MCF 10A (cell line): ENCODE measurements around the gene NTM. TPM values are rescaled to one million over a fixed set of nuclear protein-coding genes. Genes with fewer than 3 reads are reported as not detected.

Experiments
- BruUV-seq: library from RNA; stranded (reverse); fragments of 400-500 nt; replicated peaks from 2 replicates; lab custom pipeline; 2021; lab: Mats Ljungman, UMichigan
- CTCF ChIA-PET: fragments of 300-600 bp; sonication (Branson Sonifier 250); formaldehyde crosslinking; extraction: SDS; loops from one replicate; lab custom pipeline; 2021; ENCODE audit warnings: antibody characterized with exemption, inconsistent platforms; lab: Yijun Ruan, JAX
- POLR2A ChIA-PET: fragments of 300-600, 350-650 bp; sonication (Branson Sonifier 250); formaldehyde crosslinking; extraction: SDS; loops from one replicate; lab custom pipeline; 2020; ENCODE audit warnings: antibody characterized with exemption, inconsistent platforms; lab: Yijun Ruan, JAX
- DNase-seq: peaks from one replicate; pipeline ENCODE4 v3.0.0-alpha.2; 2018; ENCODE audit not compliant: unreplicated experiment
- H3K27ac Mint-ChIP-seq: one replicate; pipeline ENCODE4 v1.8.0; 2022; ENCODE audit warnings: mild to moderate bottlenecking, low read depth, mixed read lengths; ENCODE audit not compliant: unreplicated experiment
- H3K27me3 Mint-ChIP-seq: one replicate; pipeline ENCODE4 v1.8.0; 2022; ENCODE audit warnings: mixed read lengths; ENCODE audit not compliant: insufficient read depth, unreplicated experiment
- H3K36me3 Mint-ChIP-seq: one replicate; pipeline ENCODE4 v1.8.0; 2022; ENCODE audit warnings: mild to moderate bottlenecking, moderate library complexity, mixed read lengths; ENCODE audit not compliant: insufficient read depth, unreplicated experiment
- H3K4me1 Mint-ChIP-seq: one replicate; pipeline ENCODE4 v1.8.0; 2022; ENCODE audit warnings: mixed read lengths; ENCODE audit not compliant: insufficient read depth, unreplicated experiment
- H3K4me3 Mint-ChIP-seq: one replicate; pipeline ENCODE4 v1.8.0; 2022; ENCODE audit warnings: mild to moderate bottlenecking, moderate library complexity, mixed read lengths; ENCODE audit not compliant: unreplicated experiment
- H3K9me3 Mint-ChIP-seq: one replicate; pipeline ENCODE4 v1.8.0; 2022; ENCODE audit warnings: mixed read lengths; ENCODE audit not compliant: unreplicated experiment
- CTCF ChIP-seq: fragments of 200-600 bp; IDR thresholded peaks from one replicate; pipeline ENCODE4 v1.8.0; 2022; ENCODE audit warnings: antibody characterized with exemption, mild to moderate bottlenecking; ENCODE audit not compliant: unreplicated experiment
- intact Hi-C: fragments of 100-400 bp; cut with micrococcal nuclease; formaldehyde crosslinking; loops from 2 replicates; pipeline ENCODE4 v1.14.1; 2022
- total RNA-seq: library from RNA; stranded (reverse); gene quantifications from 2 replicates; pipeline ENCODE4 v1.2.3, GENCODE V29; 2022

Gene NTM
- total RNA-seq, 1 experiment from 2014 or later = not detected

DNA sequence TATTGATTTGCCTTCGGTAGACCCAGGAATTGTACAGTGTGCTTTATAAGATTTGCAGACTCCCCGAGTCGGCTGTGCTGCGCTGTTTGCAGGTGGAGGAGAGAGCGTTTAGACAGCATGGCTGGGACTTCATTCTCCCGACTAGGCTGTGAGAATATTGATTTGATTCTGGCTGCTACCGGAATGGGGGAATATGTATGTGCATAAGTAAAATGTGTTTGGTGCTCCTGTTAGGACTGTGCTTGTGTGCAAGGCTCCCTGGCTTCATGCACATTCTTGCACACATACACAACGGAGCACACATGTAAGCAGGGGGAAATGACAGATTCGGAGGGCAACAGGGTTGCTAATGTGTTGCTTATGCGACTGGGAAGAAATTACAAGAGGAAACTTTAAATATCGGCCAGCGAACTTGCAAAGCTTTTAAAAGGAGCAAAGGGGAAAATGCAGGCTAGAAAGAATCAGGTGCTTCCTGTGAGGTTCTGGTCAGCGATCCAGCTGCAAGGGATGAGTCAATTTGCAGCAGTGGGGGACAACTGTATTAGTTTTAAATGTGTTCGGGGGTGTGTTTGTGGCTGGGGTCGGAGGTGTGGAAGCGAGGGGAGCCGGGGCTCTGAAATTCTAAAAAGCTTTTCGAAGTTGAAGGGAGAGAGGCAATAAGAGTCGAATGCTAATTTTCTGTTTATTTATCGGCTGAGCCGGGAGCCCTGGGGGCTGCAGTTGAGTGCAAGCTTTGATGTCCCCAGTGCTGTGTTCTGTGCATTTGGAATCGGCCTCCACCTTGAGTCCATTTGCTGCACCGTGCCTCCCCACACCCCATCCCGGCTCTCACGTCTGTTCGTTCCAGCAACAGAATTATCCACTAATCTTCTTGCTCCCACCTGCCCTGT is 731 bp downstream of the NTM start:
- intact Hi-C loops = no loop called here
- no peak for TF ChIP-seq CTCF
- H3K4me1 Mint-ChIP-seq = no peaks in the 10 kb centered on the region
- BruUV-seq = no TSS peak
- ChIA-PET POLR2A (no interaction called here), CTCF (no interaction called here)
- no peak overlapping the region for H3K27ac Mint-ChIP-seq
- H3K9me3 Mint-ChIP-seq = peaks cover 10% of the 10 kb centered on the region
- no peak for DNase-seq
- no peaks in the 10 kb centered on the region for H3K27me3 Mint-ChIP-seq
- H3K4me3 Mint-ChIP-seq = no peak overlapping the region
- H3K36me3 Mint-ChIP-seq = no peaks in the 10 kb centered on the region

DNA sequence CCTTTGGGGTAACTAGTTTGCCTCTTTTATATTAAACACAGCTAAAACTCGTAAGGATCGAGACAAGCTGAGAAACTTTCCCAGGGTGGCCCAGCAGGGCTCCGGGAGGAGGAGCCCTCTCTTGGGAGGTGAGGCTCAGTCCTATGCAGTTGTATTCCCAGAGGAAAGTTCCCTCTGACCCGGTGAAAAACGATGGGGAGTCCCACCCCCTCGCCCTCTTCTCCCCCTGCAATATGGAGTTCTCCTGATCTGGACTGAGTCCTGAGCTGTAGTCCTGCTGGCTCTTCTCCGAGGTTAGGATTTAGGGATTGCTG is 1.3 kb downstream of the NTM start:
- no peak for TF ChIP-seq CTCF
- Mint-ChIP-seq H3K4me3 (no peak overlapping the region), H3K27me3 (no peaks in the 10 kb centered on the region), H3K4me1 (no peaks in the 10 kb centered on the region), H3K36me3 (no peaks in the 10 kb centered on the region), H3K27ac (no peak overlapping the region), H3K9me3 (peaks cover 15% of the 10 kb centered on the region)
- BruUV-seq = no TSS peak
- intact Hi-C loops = no loop called here
- ChIA-PET POLR2A (no interaction called here), CTCF (no interaction called here)
- no peak for DNase-seq

DNA sequence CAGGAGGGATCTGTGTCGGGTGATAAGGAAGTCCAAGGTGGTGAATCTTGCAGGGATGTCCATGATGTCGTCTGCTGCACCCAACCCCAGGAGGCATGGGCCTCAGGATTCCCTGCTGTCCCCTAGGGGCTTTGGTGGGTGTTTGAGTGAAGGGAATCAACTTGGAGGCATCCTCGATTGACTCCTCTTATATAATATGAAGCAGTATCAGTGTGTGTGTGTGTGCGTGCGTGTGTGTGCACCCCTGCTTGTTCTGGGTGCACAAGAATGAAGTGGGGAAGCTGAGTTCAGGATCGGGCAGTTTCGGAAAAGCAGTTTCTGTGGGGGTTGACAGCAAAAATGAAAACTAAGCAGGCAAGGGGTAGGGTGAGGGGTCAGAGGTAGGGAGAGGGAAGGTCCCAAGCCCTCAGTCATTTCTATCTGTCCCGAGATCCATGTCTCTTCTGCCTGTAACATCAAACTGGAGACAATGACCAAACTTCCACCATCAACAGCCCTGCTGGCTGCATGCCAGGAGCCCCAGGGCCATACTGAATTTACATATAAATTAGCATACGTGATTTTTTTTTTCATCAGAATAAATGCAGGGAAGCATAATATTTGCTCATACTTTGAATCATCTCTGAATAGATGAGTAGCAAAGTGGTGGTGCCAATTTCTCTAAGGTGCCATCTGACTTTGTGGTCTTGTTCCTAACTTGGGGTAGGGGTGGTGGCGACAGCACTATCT is 2.0 kb downstream of the NTM start:
- no peaks in the 10 kb centered on the region for H3K4me1 Mint-ChIP-seq
- ChIA-PET CTCF (interaction anchor here (0.6 kb wide), 1 partner anchor 215 kb away, joined by 4 read pairs; no protein-coding TSS in a partner anchor), POLR2A (no interaction called here)
- H3K4me3 Mint-ChIP-seq = no peak overlapping the region
- no peak for DNase-seq
- H3K27me3 Mint-ChIP-seq = no peaks in the 10 kb centered on the region
- TF ChIP-seq CTCF = no peak
- BruUV-seq = no TSS peak
- H3K27ac Mint-ChIP-seq = no peak overlapping the region
- peaks cover 15% of the 10 kb centered on the region for H3K9me3 Mint-ChIP-seq
- H3K36me3 Mint-ChIP-seq = no peaks in the 10 kb centered on the region
- intact Hi-C loops = no loop called here

- intact Hi-C loops = no loop called here
- Mint-ChIP-seq H3K4me3 (no peak overlapping the region), H3K4me1 (no peaks in the 10 kb centered on the region), H3K36me3 (no peaks in the 10 kb centered on the region), H3K27ac (no peak overlapping the region), H3K9me3 (peaks cover 15% of the 10 kb centered on the region), H3K27me3 (no peaks in the 10 kb centered on the region)
- CTCF ChIA-PET = no interaction called here
- TF ChIP-seq CTCF = no peak
- DNase-seq = no peak
- POLR2A ChIA-PET = no interaction called here
- no TSS peak for BruUV-seq
These were observed 2.8 kb downstream of the NTM start for GRCh38 chr11:131373095-131373725.
